B cell (primary cell): ENCODE measurements around the gene FAM43A. TPM values are rescaled to one million over a fixed set of nuclear protein-coding genes. Genes with fewer than 3 reads are reported as not detected.

ENCODE experiments used
- ATAC-seq: fragments of 200-7000 bp; cut with Tn5 transposase; one replicate; pipeline ENCODE4 v1.10.0; 2021; ENCODE audit warnings: low read depth, mild to moderate bottlenecking, moderate number of reproducible peaks, moderate library complexity
- CTCF ChIA-PET: fragments of 350-600 bp; sonication (Branson Sonifier 250); formaldehyde crosslinking; loops from one replicate; lab custom pipeline; 2021; ENCODE audit warnings: antibody characterized with exemption, inconsistent platforms; lab: Charles Lee
- POLR2A ChIA-PET: fragments of 350-600 bp; sonication (Branson Sonifier 250); formaldehyde crosslinking; loops from one replicate; lab custom pipeline; 2021; ENCODE audit warnings: antibody characterized with exemption; lab: Charles Lee
- DNase-seq: peaks from one replicate; pipeline ENCODE4 v3.0.0; 2013
- H2AFZ ChIP-seq: 2 replicates; pipeline ENCODE4 v1.6.1; 2012; ENCODE audit warnings: mild to moderate bottlenecking, low read depth, low read length; ENCODE audit not compliant: insufficient read depth, poor library complexity, severe bottlenecking
- H3K27ac ChIP-seq, 2 donors: 1 replicate in 1 of 2; 2 replicates in 1 of 2; pipeline ENCODE4 v1.5.1; 2012 to 2013; ENCODE audit warnings: low read length in 2 of 2, mild to moderate bottlenecking in 2 of 2, moderate library complexity in 1 of 2
- H3K27me3 ChIP-seq, 4 experiments: fragments of 200-600 bp in 1 of 4; sonication (generic) in 1 of 4; replicated peaks in 1 of 4; 1 replicate in 2 of 4; 2 replicates in 2 of 4; pipeline versions ENCODE4 v1.6.1 to v1.7.0; 2013 to 2016; ENCODE audit warnings: low read length in 3 of 4, mild to moderate bottlenecking in 2 of 4, mixed read lengths in 1 of 4, moderate library complexity in 1 of 4; ENCODE audit not compliant: insufficient read depth in 4 of 4, control insufficient read depth in 3 of 4; ENCODE audit errors: control extremely low read depth in 1 of 4
- H3K36me3 ChIP-seq, 2 experiments: replicated peaks in 1 of 2; 1 replicate in 1 of 2; 2 replicates in 1 of 2; pipeline versions ENCODE4 v1.6.1 to v1.7.1; 2013; ENCODE audit warnings: low read length in 1 of 2; ENCODE audit not compliant: insufficient read depth in 2 of 2, control insufficient read depth in 1 of 2; ENCODE audit errors: control extremely low read depth in 1 of 2, extremely low read depth in 1 of 2
- H3K4me1 ChIP-seq, 2 donors: fragments of 200-600 bp in 1 of 2; sonication (generic) in 1 of 2; 1 replicate in 1 of 2; 2 replicates in 1 of 2; pipeline versions ENCODE4 v1.5.1 to v1.6.1; 2013 to 2017; ENCODE audit warnings: low read length in 2 of 2; ENCODE audit not compliant: control insufficient read depth in 2 of 2, insufficient read depth in 2 of 2
- H3K4me2 ChIP-seq: replicated peaks from 2 replicates; pipeline ENCODE3; 2012; ENCODE audit warnings: mild to moderate bottlenecking, low read depth, low read length; ENCODE audit not compliant: poor library complexity, severe bottlenecking
- H3K4me3 ChIP-seq, 5 experiments: fragments of 200-600 bp in 1 of 5; sonication (generic) in 1 of 5; 1 replicate in 3 of 5; 2 replicates in 2 of 5; pipeline versions ENCODE4 v1.5.1 to v1.7.0; 2011 to 2016; ENCODE audit warnings: low read length in 4 of 5, mild to moderate bottlenecking in 4 of 5, low read depth in 2 of 5, control low read depth in 1 of 5, moderate library complexity in 1 of 5; ENCODE audit not compliant: insufficient read depth in 1 of 5; ENCODE audit errors: control extremely low read depth in 1 of 5, extremely low read depth in 1 of 5
- H3K79me2 ChIP-seq: fragments of 200-600 bp; sonication (generic); one replicate; pipeline ENCODE4 v1.6.0; 2016; ENCODE audit warnings: low read length; ENCODE audit not compliant: control insufficient read depth, insufficient read depth
- H3K9ac ChIP-seq: fragments of 200-600 bp; sonication (generic); 2 replicates; pipeline ENCODE4 v1.6.1; 2017; ENCODE audit warnings: mild to moderate bottlenecking, low read length, moderate library complexity
- H3K9me3 ChIP-seq, 3 donors: one replicate each; pipeline versions ENCODE4 v1.6.1 to v1.7.1; 2013; ENCODE audit warnings: low read length in 2 of 3; ENCODE audit not compliant: control insufficient read depth in 2 of 3, insufficient read depth in 1 of 3; ENCODE audit errors: control extremely low read depth in 1 of 3
- H4K20me1 ChIP-seq: 2 replicates; pipeline ENCODE4 v1.6.0; 2012; ENCODE audit warnings: mild to moderate bottlenecking, low read length; ENCODE audit not compliant: insufficient read depth, control insufficient read depth, poor library complexity, severe bottlenecking
- H3K27ac Mint-ChIP-seq: one replicate; pipeline ENCODE4 v1.8.0; 2021; ENCODE audit warnings: mixed read lengths
- H3K27me3 Mint-ChIP-seq: one replicate; pipeline ENCODE4 v1.8.0; 2021; ENCODE audit warnings: mixed read lengths
- H3K4me1 Mint-ChIP-seq: one replicate; pipeline ENCODE4 v1.8.0; 2021; ENCODE audit warnings: mixed read lengths
- H3K4me3 Mint-ChIP-seq: one replicate; pipeline ENCODE4 v1.8.0; 2021; ENCODE audit warnings: mixed read lengths
- H3K9me3 Mint-ChIP-seq: one replicate; pipeline ENCODE4 v1.8.0; 2022; ENCODE audit warnings: mixed read lengths; ENCODE audit not compliant: insufficient read depth
- CTCF ChIP-seq: fragments of 200-600 bp; IDR thresholded peaks from one replicate; pipeline ENCODE4 v1.8.0; 2022; ENCODE audit warnings: antibody characterized with exemption, mild to moderate bottlenecking
- EZH2 ChIP-seq: IDR thresholded peaks from 2 replicates; pipeline ENCODE4 v1.6.1; 2012; ENCODE audit warnings: borderline replicate concordance, low read depth, mild to moderate bottlenecking, moderate library complexity, low read length; ENCODE audit not compliant: insufficient read depth, poor library complexity, severe bottlenecking
- whole genome bisulfite sequencing: methylation state at CpG from one replicate; pipeline ENCODE4 v1.1.5; 2013; ENCODE audit warnings: missing lambda C conversion rate; ENCODE audit not compliant: insufficient coverage; 5-methylcytosine and 5-hydroxymethylcytosine counted together
- intact Hi-C: fragments of 100-400 bp; cut with micrococcal nuclease; formaldehyde crosslinking; loops from one replicate; pipeline ENCODE4 v1.10.0; 2022
- polyA plus RNA-seq: library from polyadenylated mRNA; depleted of rRNA; stranded (reverse); fragments of >200 nt; gene quantifications from 2 replicates; pipeline ENCODE4 v1.2.3, GENCODE V29; 2012
- total RNA-seq, 2 donors: library from RNA; stranded (reverse); fragments of 120-200 nt in 1 of 2; gene quantifications; 1 replicate in 1 of 2; 2 replicates in 1 of 2; pipeline versions ENCODE4 v1.2.3 to v1.2.4, GENCODE V29; 2013 to 2022

The FAM43A gene
- total and polyA plus RNA-seq, 2 donors (not counting 1 experiment from before 2014, with no cell fraction given): 17.1 to 78.6 TPM

GRCh38 chr3:194696702-194697101 is 11.0 kb downstream of the FAM43A start:
- H3K9me3 ChIP-seq: peaks cover 0 to 21% (median 7%) of the 10 kb centered on the region in 3 donors
- H3K27me3 ChIP-seq: peaks cover 0 to 3% (median 0%) of the 10 kb centered on the region in 4 experiments
- H3K27ac ChIP-seq: no peak overlapping the region
- H2AFZ ChIP-seq: no peak overlapping the region
- H3K79me2 ChIP-seq: no peaks in the 10 kb centered on the region
- no peaks in the 10 kb centered on the region for H4K20me1 ChIP-seq
- DNase-seq (no peak), ATAC-seq (no peak)
- Mint-ChIP-seq H3K4me1 (peaks cover 48% of the 10 kb centered on the region), H3K27me3 (no peaks in the 10 kb centered on the region), H3K27ac (no peak overlapping the region), H3K9me3 (peaks cover 2% of the 10 kb centered on the region), H3K4me3 (peak overlapping the region; percentile 33)
- TF ChIP-seq CTCF (no peak), EZH2 (no peak)
- ChIA-PET POLR2A (interaction anchor here (1.4 kb wide), 1 partner anchor 9 kb away, joined by 4 read pairs; no protein-coding TSS in a partner anchor), CTCF (interaction anchor here (1.3 to 2.4 kb wide), 4 partner anchors 9 to 40 kb away, joined by 3 to 8 read pairs (median 4); partner anchors contain the start of gene LSG1)
- H3K9ac ChIP-seq: no peak overlapping the region
- H3K36me3 ChIP-seq: no peaks in the 10 kb centered on the region
- H3K4me3 ChIP-seq: no peak overlapping the region
- peak overlapping the region; percentile 44 for H3K4me2 ChIP-seq
- peaks cover 39 to 47% of the 10 kb centered on the region in 2 donors for H3K4me1 ChIP-seq
- intact Hi-C loops: no loop called here
- WGBS: no CpG with 5 or more reads among the region's 6 CpGs

- TF ChIP-seq EZH2: no peak
- TF ChIP-seq CTCF: no peak
- no peak overlapping the region for H3K27ac Mint-ChIP-seq
- ATAC-seq: no peak
These were observed 16.9 kb downstream of the FAM43A start for GRCh38 chr3:194702545-194702944.

More at GRCh38 chr3:194702545-194702944, 16.9 kb downstream of the FAM43A start:
- no peak overlapping the region for H3K4me2 ChIP-seq
- H3K27me3 Mint-ChIP-seq: peaks cover 3% of the 10 kb centered on the region
- no peaks in the 10 kb centered on the region for H4K20me1 ChIP-seq
- no peaks in the 10 kb centered on the region for H3K4me1 ChIP-seq
- no peaks in the 10 kb centered on the region for H3K4me1 Mint-ChIP-seq
- 97% methylated on average over 5 of the region's 9 CpGs for WGBS
- H3K4me3 ChIP-seq: no peak overlapping the region
- no peaks in the 10 kb centered on the region for H3K9me3 Mint-ChIP-seq
- DNase-seq: no peak
- CTCF ChIA-PET: no interaction called here
- H3K36me3 ChIP-seq: no peaks in the 10 kb centered on the region
- H3K4me3 Mint-ChIP-seq: no peak overlapping the region
- peaks cover 0 to 12% (median 7%) of the 10 kb centered on the region in 3 donors for H3K9me3 ChIP-seq
- no peaks in the 10 kb centered on the region for H3K79me2 ChIP-seq
- POLR2A ChIA-PET: no interaction called here
- H3K27ac ChIP-seq: no peak overlapping the region
- intact Hi-C loops: no loop called here
- no peak overlapping the region for H2AFZ ChIP-seq
- H3K27me3 ChIP-seq: peaks cover 0 to 3% (median 0%) of the 10 kb centered on the region in 4 experiments
- H3K9ac ChIP-seq: no peak overlapping the region
